Gastroesophageal sphincter (tissue), 4 donors: ENCODE measurements around the gene INPP5A. TPM values are rescaled to one million over a fixed set of nuclear protein-coding genes. Genes with fewer than 3 reads are reported as not detected.
"Not testable (repeated sequence)": the region's sequence is repeated elsewhere in the genome, so short reads cannot be mapped to it uniquely, and the experiment has no call there.

ENCODE experiments used
- ATAC-seq: fragments of 150-250 bp; one replicate; pipeline ENCODE4 v1.9.1; 2016; ENCODE audit warnings: mild to moderate bottlenecking, moderate library complexity
- H3K27ac ChIP-seq, 4 donors: fragments of 200-600 bp; sonication (generic) in 3 of 4; 1 replicate in 3 of 4; 2 replicates in 1 of 4; pipeline ENCODE4 v1.5.1; 2016 to 2019
- H3K27me3 ChIP-seq: fragments of 200-600 bp; sonication (generic); one replicate; pipeline ENCODE4 v1.5.1; 2019
- H3K36me3 ChIP-seq, 2 donors: fragments of 200-600 bp; sonication (generic); one replicate each; pipeline ENCODE4 v1.5.1; 2019; ENCODE audit warnings: control low read depth in 1 of 2
- H3K4me1 ChIP-seq, 3 donors: fragments of 200-600 bp; sonication (generic); 1 replicate in 2 of 3; 2 replicates in 1 of 3; pipeline ENCODE4 v1.5.1; 2016 to 2019; ENCODE audit warnings: control low read depth in 2 of 3
- H3K4me3 ChIP-seq, 2 donors: fragments of 200-600 bp; sonication (generic); one replicate each; pipeline ENCODE4 v1.5.1; 2019; ENCODE audit warnings: mild to moderate bottlenecking in 1 of 2, moderate library complexity in 1 of 2
- H3K9me3 ChIP-seq, 3 donors: fragments of 200-600 bp; sonication (generic); one replicate each; pipeline ENCODE4 v1.5.1; 2017 to 2019; ENCODE audit warnings: control low read depth in 2 of 3
- EP300 ChIP-seq: sonication (generic); formaldehyde crosslinking; IDR thresholded peaks from one replicate; pipeline ENCODE4 v1.6.1; 2017; ENCODE audit warnings: antibody characterized with exemption, mild to moderate bottlenecking
- POLR2A ChIP-seq, 2 donors: fragments of 450-650 bp; IDR thresholded peaks; one replicate each; pipeline ENCODE4 v1.6.1; 2017; ENCODE audit warnings: antibody characterized with exemption in 2 of 2, mild to moderate bottlenecking in 2 of 2, moderate library complexity in 1 of 2
- POLR2AphosphoS5 ChIP-seq: sonication (generic); formaldehyde crosslinking; IDR thresholded peaks from one replicate; pipeline ENCODE4 v1.6.1; 2017; ENCODE audit warnings: antibody characterized with exemption
- WGBS, 2 donors: methylation state at CpG; one replicate each; pipeline ENCODE4 v1.1.5; 2018; ENCODE audit warnings: low coverage in 1 of 2; 5-methylcytosine and 5-hydroxymethylcytosine counted together
- total RNA-seq, 4 donors: library from RNA; depleted of rRNA; stranded (reverse); fragments of >200 nt; gene quantifications; one replicate each; pipeline ENCODE4 v1.1.0, GENCODE V29; 2016
- TF ChIP-seq, protein P1 (sequence below), 4 experiments: fragments of 200-600 bp in 2 of 4; fragments of 450-650 bp in 2 of 4; sonication (generic) in 1 of 4; IDR thresholded peaks; one replicate each; pipeline ENCODE4 v1.5.1; 2017 to 2019; ENCODE audit warnings: antibody characterized with exemption in 4 of 4, mild to moderate bottlenecking in 2 of 4, moderate library complexity in 2 of 4

INPP5A gene
- total RNA-seq, 4 donors from 2014 or later: 111 to 288 (median 215) TPM

DNA sequence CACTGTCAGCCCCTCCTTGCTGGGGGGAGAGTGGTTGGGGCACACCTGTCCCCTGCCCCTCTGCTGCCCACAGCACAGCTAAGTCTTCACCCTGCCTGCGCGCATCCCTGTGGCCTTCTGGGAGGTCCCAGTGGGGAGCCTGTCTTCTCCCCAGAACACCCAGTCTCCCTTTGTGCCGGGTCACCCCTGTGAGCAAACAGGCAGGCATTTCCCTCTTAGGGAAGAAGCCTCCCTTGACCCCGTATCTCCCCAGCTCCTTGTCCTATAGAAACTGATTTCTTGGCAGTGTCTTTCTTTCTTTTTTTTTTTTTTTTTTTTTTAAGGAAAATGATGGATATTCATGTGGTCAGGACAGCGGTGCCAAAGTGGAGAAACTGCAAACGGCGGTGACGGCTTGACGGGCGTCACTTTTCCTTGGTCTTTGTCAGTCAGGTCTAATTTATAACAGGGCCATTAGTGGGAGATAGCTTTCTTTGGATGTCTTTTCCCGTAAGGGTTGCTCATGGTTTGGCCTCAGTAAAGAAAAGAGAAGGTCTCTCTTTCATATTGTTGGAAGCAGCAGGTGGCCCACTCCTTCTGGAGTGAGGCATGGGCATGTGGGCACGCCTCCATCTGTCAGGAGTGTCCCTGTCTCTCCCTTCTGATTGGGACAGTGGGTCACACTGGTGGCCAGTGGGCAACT, 133.1 kb downstream of the INPP5A start:
- no peaks in the 10 kb centered on the region for H3K9me3 ChIP-seq
- H3K36me3 ChIP-seq: peaks cover 0 to 5% of the 10 kb centered on the region in 2 donors
- ATAC-seq: no peak

DNA sequence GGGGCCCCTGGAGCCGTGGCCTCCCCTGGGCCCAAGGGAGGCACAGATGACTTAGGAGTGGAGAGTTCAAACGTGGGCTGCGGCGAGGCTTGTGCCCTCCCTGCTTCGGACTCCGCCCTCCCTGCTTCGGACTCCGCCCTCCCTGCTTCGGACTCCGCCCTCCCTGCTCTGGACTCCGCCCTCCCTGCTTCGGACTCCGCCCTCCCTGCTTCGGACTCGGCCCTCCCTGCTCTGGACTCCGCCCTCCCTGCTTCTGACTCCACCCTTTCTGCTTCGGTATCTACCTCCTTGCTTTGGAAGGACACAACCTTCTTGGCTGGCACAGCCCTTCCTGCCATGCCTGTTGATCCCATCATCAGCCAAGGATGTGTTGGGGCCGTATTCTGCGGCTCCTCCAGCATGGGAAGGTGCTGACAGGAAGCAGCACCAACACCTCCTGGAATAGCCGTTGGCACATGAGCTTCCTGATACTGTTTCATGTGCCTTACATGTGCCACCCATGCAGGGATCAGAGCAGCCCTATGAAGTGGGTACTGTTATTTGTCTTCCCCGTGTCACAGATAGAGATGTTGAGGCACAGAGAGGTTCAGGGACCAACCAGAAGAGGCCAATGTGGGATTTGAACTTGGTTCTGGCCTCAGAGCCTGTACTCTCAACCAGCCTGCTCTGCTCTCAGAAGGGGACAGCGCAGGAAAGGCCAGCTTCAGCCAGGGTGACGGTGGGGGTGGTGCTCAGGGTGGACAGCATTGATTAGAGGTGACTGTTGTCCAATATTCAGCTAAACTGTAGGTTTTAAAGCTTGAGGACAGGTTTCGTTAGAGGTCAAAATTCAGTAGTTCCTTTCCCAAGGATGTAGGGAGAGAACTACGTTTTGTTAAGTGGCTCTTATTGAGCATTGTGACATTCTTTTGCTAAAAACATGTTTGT, 133.9 kb downstream of the INPP5A start:
- H3K4me1 ChIP-seq: peaks cover 0 to 30% (median 0%) of the 10 kb centered on the region in 3 donors
- no peak for ATAC-seq
- no peak overlapping the region for H3K4me3 ChIP-seq
- no peaks in the 10 kb centered on the region for H3K9me3 ChIP-seq
- no peaks in the 10 kb centered on the region for H3K27me3 ChIP-seq
- WGBS, 2 donors: 91 to 100% methylated on average over 2 to 12 of the region's 25 CpGs
- TF ChIP-seq EP300: no peak
- TF ChIP-seq POLR2AphosphoS5: no peak
- TF ChIP-seq, protein P1, sequence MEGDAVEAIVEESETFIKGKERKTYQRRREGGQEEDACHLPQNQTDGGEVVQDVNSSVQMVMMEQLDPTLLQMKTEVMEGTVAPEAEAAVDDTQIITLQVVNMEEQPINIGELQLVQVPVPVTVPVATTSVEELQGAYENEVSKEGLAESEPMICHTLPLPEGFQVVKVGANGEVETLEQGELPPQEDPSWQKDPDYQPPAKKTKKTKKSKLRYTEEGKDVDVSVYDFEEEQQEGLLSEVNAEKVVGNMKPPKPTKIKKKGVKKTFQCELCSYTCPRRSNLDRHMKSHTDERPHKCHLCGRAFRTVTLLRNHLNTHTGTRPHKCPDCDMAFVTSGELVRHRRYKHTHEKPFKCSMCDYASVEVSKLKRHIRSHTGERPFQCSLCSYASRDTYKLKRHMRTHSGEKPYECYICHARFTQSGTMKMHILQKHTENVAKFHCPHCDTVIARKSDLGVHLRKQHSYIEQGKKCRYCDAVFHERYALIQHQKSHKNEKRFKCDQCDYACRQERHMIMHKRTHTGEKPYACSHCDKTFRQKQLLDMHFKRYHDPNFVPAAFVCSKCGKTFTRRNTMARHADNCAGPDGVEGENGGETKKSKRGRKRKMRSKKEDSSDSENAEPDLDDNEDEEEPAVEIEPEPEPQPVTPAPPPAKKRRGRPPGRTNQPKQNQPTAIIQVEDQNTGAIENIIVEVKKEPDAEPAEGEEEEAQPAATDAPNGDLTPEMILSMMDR (IDR thresholded peaks at IDR 0.05): no peak
- TF ChIP-seq POLR2A (IDR thresholded peaks at IDR 0.05): no peak
- H3K36me3 ChIP-seq: peaks cover 0 to 5% of the 10 kb centered on the region in 2 donors
- H3K27ac ChIP-seq: no peak overlapping the region

More for the DNA sequence above, 133.1 kb downstream of the INPP5A start:
- H3K27ac ChIP-seq: no peak overlapping the region
- 77 to 87% methylated on average over 9 of the region's 12 CpGs for WGBS, 2 donors
- no peaks in the 10 kb centered on the region for H3K27me3 ChIP-seq
- TF ChIP-seq POLR2AphosphoS5 (no peak), POLR2A (IDR thresholded peaks at IDR 0.05) (no peak), EP300 (no peak)
- TF ChIP-seq, protein P1 (IDR thresholded peaks at IDR 0.05): no peak
- H3K4me3 ChIP-seq: no peak overlapping the region
- peaks cover 0 to 31% (median 0%) of the 10 kb centered on the region in 3 donors for H3K4me1 ChIP-seq

DNA sequence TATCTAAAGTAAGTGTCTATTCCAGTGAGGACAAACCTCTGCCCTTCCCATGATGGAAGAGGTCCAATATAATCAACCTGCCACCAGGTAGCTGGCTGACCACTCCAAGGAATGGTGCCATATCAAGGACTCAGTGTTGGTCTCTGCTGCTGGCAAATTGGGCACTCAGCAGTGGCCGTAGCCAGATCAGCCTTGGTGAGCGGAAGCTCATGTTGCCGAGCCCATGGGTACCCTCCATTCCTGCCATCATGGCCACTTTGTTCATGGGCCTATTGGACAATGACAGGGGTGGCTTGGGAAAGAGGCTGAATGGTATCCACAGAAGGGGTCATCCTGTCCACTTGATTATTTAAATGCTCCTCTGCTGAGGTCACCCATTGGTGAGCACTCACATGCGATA, 136.2 kb downstream of the INPP5A start:
- H3K4me3 ChIP-seq, H3K27ac ChIP-seq, ATAC-seq, H3K27me3 ChIP-seq, H3K9me3 ChIP-seq, H3K4me1 ChIP-seq: not testable (repeated sequence)
- H3K36me3 ChIP-seq: peaks cover 0 to 10% of the 10 kb centered on the region in 2 donors
- 92 to 100% methylated on average over 1 to 3 of the region's 4 CpGs for WGBS, 2 donors

DNA sequence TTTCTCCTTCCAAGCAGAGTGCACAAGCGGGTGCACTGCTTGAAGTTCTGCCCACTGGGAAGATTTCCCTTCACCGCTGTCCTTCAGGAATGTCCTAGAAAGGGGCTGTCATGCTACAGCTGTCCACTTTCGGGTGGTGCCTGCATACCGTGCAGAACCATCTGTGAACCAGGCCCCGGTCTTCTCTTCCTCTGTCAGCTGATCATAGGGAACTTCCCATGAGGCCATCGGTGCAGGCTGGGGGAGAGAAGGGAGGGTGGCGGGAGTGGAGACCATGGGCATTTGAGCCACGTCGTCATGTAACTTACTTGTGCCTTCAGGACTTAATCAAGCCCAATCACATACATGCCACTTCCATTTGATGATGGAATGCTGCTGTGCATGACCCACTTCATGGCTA, 136.7 kb downstream of the INPP5A start:
- H3K4me1 ChIP-seq: peaks cover 0 to 6% (median 0%) of the 10 kb centered on the region in 3 donors
- ATAC-seq: no peak
- TF ChIP-seq POLR2A (IDR thresholded peaks at IDR 0.05) (no peak), POLR2AphosphoS5 (no peak)
- TF ChIP-seq, protein P1 (IDR thresholded peaks at IDR 0.05): no peak

DNA sequence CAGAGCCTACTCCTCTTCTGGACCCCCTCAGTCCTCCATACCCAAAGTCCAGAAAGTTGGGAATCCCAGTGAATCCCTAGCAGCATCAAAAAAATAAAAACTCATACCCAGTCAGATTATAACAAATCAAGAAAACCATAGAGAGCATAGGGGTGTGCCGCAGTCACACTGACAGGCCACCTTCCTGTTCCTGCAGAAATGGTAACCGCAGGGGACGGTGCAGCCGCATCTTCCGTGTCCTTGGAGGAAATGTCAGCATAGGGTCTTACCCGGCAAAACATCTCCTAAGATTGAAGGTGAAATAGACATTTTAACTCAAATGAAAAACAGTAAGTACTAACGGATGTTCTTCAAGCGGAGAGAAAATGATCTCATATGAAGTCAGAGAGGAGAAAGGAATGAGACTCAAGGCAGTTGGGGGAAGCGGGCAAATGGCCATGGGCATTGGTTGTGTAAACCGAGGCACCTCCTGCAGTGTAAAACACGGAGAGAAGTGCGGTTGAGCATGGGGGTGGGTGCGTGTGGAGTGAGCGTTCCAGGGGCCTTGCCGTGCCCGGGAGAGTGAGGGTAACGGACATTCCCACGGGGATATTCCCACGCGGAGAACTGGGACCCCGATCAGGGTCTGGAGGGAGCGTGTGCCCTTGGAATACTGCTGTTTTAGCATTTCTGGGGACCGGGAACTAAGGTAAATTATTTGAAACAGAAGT, 137.6 kb downstream of the INPP5A start:
- H3K9me3 ChIP-seq: no peaks in the 10 kb centered on the region
- TF ChIP-seq POLR2A (IDR thresholded peaks at IDR 0.05) (no peak), EP300 (no peak), POLR2AphosphoS5 (no peak)
- TF ChIP-seq, protein P1 (IDR thresholded peaks at IDR 0.05): no peak
- no peak overlapping the region for H3K4me3 ChIP-seq
- H3K27ac ChIP-seq: no peak overlapping the region
- no peak for ATAC-seq
- no peaks in the 10 kb centered on the region for H3K27me3 ChIP-seq
- WGBS, 2 donors: 90 to 91% methylated on average over 20 to 23 of the region's 23 CpGs
- H3K4me1 ChIP-seq: peaks cover 0 to 6% (median 0%) of the 10 kb centered on the region in 3 donors
- peaks cover 0 to 10% of the 10 kb centered on the region in 2 donors for H3K36me3 ChIP-seq

More for the DNA sequence above, 136.7 kb downstream of the INPP5A start:
- Histone ChIP-seq H3K9me3 (no peaks in the 10 kb centered on the region), H3K36me3 (peaks cover 0 to 10% of the 10 kb centered on the region in 2 donors), H3K27ac (no peak overlapping the region), H3K27me3 (no peaks in the 10 kb centered on the region), H3K4me3 (no peak overlapping the region)
- WGBS, 2 donors: 87 to 100% methylated on average over 4 of the region's 9 CpGs
